ENCODE results near the gene GOLGA8Q. TPM values are rescaled to one million over a fixed set of nuclear protein-coding genes. Genes with fewer than 3 reads are reported as not detected.
"Not testable (repeated sequence)": the region's sequence is repeated elsewhere in the genome, so short reads cannot be mapped to it uniquely, and the experiment has no call there.

GOLGA8Q gene
- polyA plus RNA-seq (2013) = 2.1 TPM

- H3K9me3 ChIP-seq (ENCODE audit: control extremely low read depth in 1 of 5, control insufficient read depth in 4 of 5, insufficient read depth in 2 of 5, low read depth in 1 of 5, low read length in 4 of 5); H3K27ac ChIP-seq (ENCODE audit: insufficient read depth in 1 of 2, low read depth in 1 of 2, low read length in 2 of 2, poor library complexity in 1 of 2, severe bottlenecking in 2 of 2); CTCF ChIA-PET; H3K27me3 ChIP-seq (replicated peaks in 2 of 5; ENCODE audit: control insufficient read depth in 4 of 5, insufficient read depth in 5 of 5, low read length in 4 of 5); H3K36me3 ChIP-seq (ENCODE audit: control insufficient read depth in 4 of 4, insufficient read depth in 4 of 4, low read length in 3 of 4); DNase-seq; POLR2A ChIA-PET; H3K4me3 ChIP-seq (ENCODE audit: control insufficient read depth in 1 of 7, extremely low read depth in 1 of 7, insufficient read depth in 4 of 7, low read depth in 2 of 7, low read length in 6 of 7); H3K4me1 ChIP-seq (ENCODE audit: control extremely low read depth in 1 of 4, control insufficient read depth in 4 of 4, insufficient read depth in 4 of 4, low read length in 3 of 4): not testable (repeated sequence)
- WGBS (ENCODE audit: insufficient coverage) = no CpG with 5 or more reads among the region's 9 CpGs
Measured at GRCh38 chr15:30551750-30552149, at the start of gene GOLGA8Q. Gene GOLGA8Q (plus strand): TSS chr15:30552050. CDS start chr15:30552078, 28 bp downstream.

DNA sequence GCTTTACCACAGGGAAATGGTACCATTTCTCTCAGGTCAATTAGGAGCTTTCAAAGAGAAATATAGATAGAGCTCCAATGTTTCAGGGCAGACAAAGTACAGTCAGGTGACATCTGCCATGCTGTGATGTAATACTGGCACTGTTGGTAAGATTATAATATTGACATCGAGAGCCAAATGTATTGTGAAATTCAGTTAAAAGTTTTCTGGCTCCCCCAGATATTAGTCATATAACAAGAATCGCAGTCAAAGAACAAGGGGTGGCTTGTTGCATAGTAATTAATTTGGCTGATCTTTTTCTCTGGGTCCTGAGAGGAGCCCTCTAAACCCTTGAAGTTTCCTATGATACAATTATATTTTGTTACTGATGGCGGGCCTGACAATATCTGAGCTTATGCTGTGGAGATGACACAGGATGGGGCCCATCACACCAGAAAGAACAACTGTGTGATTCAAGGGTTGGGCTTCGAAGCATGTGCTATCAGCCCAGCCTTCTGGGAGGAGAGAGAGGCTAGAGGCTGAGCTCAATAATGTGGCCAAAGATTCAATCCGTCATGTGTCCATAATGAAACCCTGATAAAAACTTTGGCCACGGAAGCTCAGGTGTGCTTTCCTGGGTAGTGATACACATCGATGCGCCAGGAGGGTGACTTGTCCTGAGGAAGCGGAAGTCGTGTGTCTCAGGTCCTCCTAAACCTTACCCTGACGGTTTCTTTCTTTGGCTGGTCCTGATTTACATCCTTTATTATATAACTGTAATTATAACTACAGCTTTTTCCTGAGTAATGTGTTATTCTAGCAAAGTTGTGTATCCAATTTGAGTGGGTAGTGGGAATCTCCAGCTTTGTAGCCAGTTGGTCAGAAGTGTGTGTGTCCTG lies 48.7 kb upstream of the GOLGA8Q start:
- POLR2A ChIA-PET; H3K27ac ChIP-seq (ENCODE audit: insufficient read depth in 1 of 2, low read depth in 1 of 2, low read length in 2 of 2, poor library complexity in 1 of 2, severe bottlenecking in 2 of 2); H3K27me3 ChIP-seq (replicated peaks in 2 of 5; ENCODE audit: control insufficient read depth in 4 of 5, insufficient read depth in 5 of 5, low read length in 4 of 5); H3K4me1 ChIP-seq (ENCODE audit: control extremely low read depth in 1 of 4, control insufficient read depth in 4 of 4, insufficient read depth in 4 of 4, low read length in 3 of 4); H3K9me3 ChIP-seq (ENCODE audit: control extremely low read depth in 1 of 5, control insufficient read depth in 4 of 5, insufficient read depth in 2 of 5, low read depth in 1 of 5, low read length in 4 of 5); H3K36me3 ChIP-seq (ENCODE audit: control insufficient read depth in 4 of 4, insufficient read depth in 4 of 4, low read length in 3 of 4); H3K4me3 ChIP-seq (ENCODE audit: control insufficient read depth in 1 of 7, extremely low read depth in 1 of 7, insufficient read depth in 4 of 7, low read depth in 2 of 7, low read length in 6 of 7); DNase-seq; CTCF ChIA-PET: not testable (repeated sequence)
- WGBS (ENCODE audit: insufficient coverage) = no CpG with 5 or more reads among the region's 11 CpGs

GRCh38 chr15:30504162-30504843 lies 47.5 kb upstream of the GOLGA8Q start:
- DNase-seq; H3K36me3 ChIP-seq (ENCODE audit: control insufficient read depth in 4 of 4, insufficient read depth in 4 of 4, low read length in 3 of 4); H3K27ac ChIP-seq (ENCODE audit: insufficient read depth in 1 of 2, low read depth in 1 of 2, low read length in 2 of 2, poor library complexity in 1 of 2, severe bottlenecking in 2 of 2); H3K4me3 ChIP-seq (ENCODE audit: control insufficient read depth in 1 of 7, extremely low read depth in 1 of 7, insufficient read depth in 4 of 7, low read depth in 2 of 7, low read length in 6 of 7); H3K4me1 ChIP-seq (ENCODE audit: control extremely low read depth in 1 of 4, control insufficient read depth in 4 of 4, insufficient read depth in 4 of 4, low read length in 3 of 4); POLR2A ChIA-PET; CTCF ChIA-PET; H3K27me3 ChIP-seq (replicated peaks in 2 of 5; ENCODE audit: control insufficient read depth in 4 of 5, insufficient read depth in 5 of 5, low read length in 4 of 5); H3K9me3 ChIP-seq (ENCODE audit: control extremely low read depth in 1 of 5, control insufficient read depth in 4 of 5, insufficient read depth in 2 of 5, low read depth in 1 of 5, low read length in 4 of 5): not testable (repeated sequence)
- WGBS (ENCODE audit: insufficient coverage) = 100% methylated on average over 1 of the region's 5 CpGs

DNA sequence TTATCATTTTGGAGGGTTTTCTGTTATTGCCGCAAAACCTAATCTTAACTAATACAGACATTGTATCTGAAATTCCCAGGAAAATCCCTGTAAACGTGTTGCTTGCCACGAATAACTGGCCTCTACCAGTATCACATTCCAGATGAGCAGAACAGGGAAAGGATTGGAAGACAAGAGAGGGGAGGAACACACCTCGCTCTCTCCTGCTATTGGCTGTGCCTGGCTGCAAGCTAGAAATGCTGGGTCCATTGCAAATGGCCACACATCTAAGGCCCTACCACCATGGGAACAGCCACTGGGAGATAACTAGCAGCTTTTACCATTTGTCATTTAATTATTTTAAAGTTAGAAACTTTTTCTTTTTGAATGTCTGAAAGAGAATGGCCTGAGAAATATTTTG lies 37.3 kb upstream of the GOLGA8Q start:
- H3K9me3 ChIP-seq (ENCODE audit: control extremely low read depth in 1 of 5, control insufficient read depth in 4 of 5, insufficient read depth in 2 of 5, low read depth in 1 of 5, low read length in 4 of 5); H3K27ac ChIP-seq (ENCODE audit: insufficient read depth in 1 of 2, low read depth in 1 of 2, low read length in 2 of 2, poor library complexity in 1 of 2, severe bottlenecking in 2 of 2); CTCF ChIA-PET; H3K36me3 ChIP-seq (ENCODE audit: control insufficient read depth in 4 of 4, insufficient read depth in 4 of 4, low read length in 3 of 4); H3K27me3 ChIP-seq (replicated peaks in 2 of 5; ENCODE audit: control insufficient read depth in 4 of 5, insufficient read depth in 5 of 5, low read length in 4 of 5); H3K4me1 ChIP-seq (ENCODE audit: control extremely low read depth in 1 of 4, control insufficient read depth in 4 of 4, insufficient read depth in 4 of 4, low read length in 3 of 4); DNase-seq; H3K4me3 ChIP-seq (ENCODE audit: control insufficient read depth in 1 of 7, extremely low read depth in 1 of 7, insufficient read depth in 4 of 7, low read depth in 2 of 7, low read length in 6 of 7); POLR2A ChIA-PET: not testable (repeated sequence)
- no CpG with 5 or more reads among the region's 4 CpGs for WGBS (ENCODE audit: insufficient coverage)

- CTCF ChIA-PET; H3K4me3 ChIP-seq (ENCODE audit: control insufficient read depth in 1 of 7, extremely low read depth in 1 of 7, insufficient read depth in 4 of 7, low read depth in 2 of 7, low read length in 6 of 7); H3K27me3 ChIP-seq (replicated peaks in 2 of 5; ENCODE audit: control insufficient read depth in 4 of 5, insufficient read depth in 5 of 5, low read length in 4 of 5); POLR2A ChIA-PET; H3K36me3 ChIP-seq (ENCODE audit: control insufficient read depth in 4 of 4, insufficient read depth in 4 of 4, low read length in 3 of 4); DNase-seq; H3K4me1 ChIP-seq (ENCODE audit: control extremely low read depth in 1 of 4, control insufficient read depth in 4 of 4, insufficient read depth in 4 of 4, low read length in 3 of 4); H3K9me3 ChIP-seq (ENCODE audit: control extremely low read depth in 1 of 5, control insufficient read depth in 4 of 5, insufficient read depth in 2 of 5, low read depth in 1 of 5, low read length in 4 of 5); H3K27ac ChIP-seq (ENCODE audit: insufficient read depth in 1 of 2, low read depth in 1 of 2, low read length in 2 of 2, poor library complexity in 1 of 2, severe bottlenecking in 2 of 2): not testable (repeated sequence)
- WGBS (ENCODE audit: insufficient coverage) = no CpG with 5 or more reads among the region's 7 CpGs
Measured at GRCh38 chr15:30523453-30524243, 28.2 kb upstream of the GOLGA8Q start.

DNA sequence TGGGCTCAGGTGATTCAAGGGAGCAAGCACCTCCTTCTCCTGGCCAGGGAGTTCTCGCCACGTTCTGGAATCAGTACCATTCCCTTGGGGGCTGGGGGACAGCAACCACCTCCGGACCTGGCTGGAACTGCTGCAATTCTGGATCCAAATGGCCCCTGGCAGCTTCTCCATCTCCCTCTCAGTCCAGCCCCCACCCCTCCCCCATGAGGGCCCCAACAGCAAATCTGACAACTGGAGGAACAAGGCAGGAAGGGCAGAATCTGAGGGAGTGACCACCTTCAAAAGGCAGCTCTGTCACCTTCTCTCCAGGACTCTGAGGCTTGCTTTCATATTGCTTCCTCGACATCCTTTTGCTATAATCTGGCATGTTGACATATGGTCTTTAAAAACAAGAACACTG lies 25.9 kb upstream of the GOLGA8Q start:
- DNase-seq; POLR2A ChIA-PET; H3K27ac ChIP-seq (ENCODE audit: insufficient read depth in 1 of 2, low read depth in 1 of 2, low read length in 2 of 2, poor library complexity in 1 of 2, severe bottlenecking in 2 of 2); H3K4me3 ChIP-seq (ENCODE audit: control insufficient read depth in 1 of 7, extremely low read depth in 1 of 7, insufficient read depth in 4 of 7, low read depth in 2 of 7, low read length in 6 of 7); H3K4me1 ChIP-seq (ENCODE audit: control extremely low read depth in 1 of 4, control insufficient read depth in 4 of 4, insufficient read depth in 4 of 4, low read length in 3 of 4); H3K9me3 ChIP-seq (ENCODE audit: control extremely low read depth in 1 of 5, control insufficient read depth in 4 of 5, insufficient read depth in 2 of 5, low read depth in 1 of 5, low read length in 4 of 5); CTCF ChIA-PET; H3K27me3 ChIP-seq (replicated peaks in 2 of 5; ENCODE audit: control insufficient read depth in 4 of 5, insufficient read depth in 5 of 5, low read length in 4 of 5); H3K36me3 ChIP-seq (ENCODE audit: control insufficient read depth in 4 of 4, insufficient read depth in 4 of 4, low read length in 3 of 4): not testable (repeated sequence)
- no CpG with 5 or more reads among the region's 4 CpGs for WGBS (ENCODE audit: insufficient coverage)

GRCh38 chr15:30529049-30529448 lies 22.8 kb upstream of the GOLGA8Q start:
- H3K27me3 ChIP-seq (replicated peaks in 2 of 5; ENCODE audit: control insufficient read depth in 4 of 5, insufficient read depth in 5 of 5, low read length in 4 of 5); H3K36me3 ChIP-seq (ENCODE audit: control insufficient read depth in 4 of 4, insufficient read depth in 4 of 4, low read length in 3 of 4); H3K4me3 ChIP-seq (ENCODE audit: control insufficient read depth in 1 of 7, extremely low read depth in 1 of 7, insufficient read depth in 4 of 7, low read depth in 2 of 7, low read length in 6 of 7); DNase-seq; POLR2A ChIA-PET; H3K27ac ChIP-seq (ENCODE audit: insufficient read depth in 1 of 2, low read depth in 1 of 2, low read length in 2 of 2, poor library complexity in 1 of 2, severe bottlenecking in 2 of 2); H3K9me3 ChIP-seq (ENCODE audit: control extremely low read depth in 1 of 5, control insufficient read depth in 4 of 5, insufficient read depth in 2 of 5, low read depth in 1 of 5, low read length in 4 of 5); H3K4me1 ChIP-seq (ENCODE audit: control extremely low read depth in 1 of 4, control insufficient read depth in 4 of 4, insufficient read depth in 4 of 4, low read length in 3 of 4); CTCF ChIA-PET: not testable (repeated sequence)
- WGBS (ENCODE audit: insufficient coverage) = no CpG with 5 or more reads among the region's 3 CpGs

Data from common myeloid progenitor, CD34-positive (primary cell).